Measurements from ENCODE around the gene TMEM229B.
A peak's percentile ranks its signal among the peaks of the same experiment; 100 is the strongest.

TMEM229B gene

GRCh38 chr14:67487937-67488893 is at the start of gene TMEM229B:
TSS of gene TMEM229B (minus strand) at chr14:67488721. CDS start at chr14:67473923, 14,798 bp downstream.
- TF ChIP-seq, protein P1, sequence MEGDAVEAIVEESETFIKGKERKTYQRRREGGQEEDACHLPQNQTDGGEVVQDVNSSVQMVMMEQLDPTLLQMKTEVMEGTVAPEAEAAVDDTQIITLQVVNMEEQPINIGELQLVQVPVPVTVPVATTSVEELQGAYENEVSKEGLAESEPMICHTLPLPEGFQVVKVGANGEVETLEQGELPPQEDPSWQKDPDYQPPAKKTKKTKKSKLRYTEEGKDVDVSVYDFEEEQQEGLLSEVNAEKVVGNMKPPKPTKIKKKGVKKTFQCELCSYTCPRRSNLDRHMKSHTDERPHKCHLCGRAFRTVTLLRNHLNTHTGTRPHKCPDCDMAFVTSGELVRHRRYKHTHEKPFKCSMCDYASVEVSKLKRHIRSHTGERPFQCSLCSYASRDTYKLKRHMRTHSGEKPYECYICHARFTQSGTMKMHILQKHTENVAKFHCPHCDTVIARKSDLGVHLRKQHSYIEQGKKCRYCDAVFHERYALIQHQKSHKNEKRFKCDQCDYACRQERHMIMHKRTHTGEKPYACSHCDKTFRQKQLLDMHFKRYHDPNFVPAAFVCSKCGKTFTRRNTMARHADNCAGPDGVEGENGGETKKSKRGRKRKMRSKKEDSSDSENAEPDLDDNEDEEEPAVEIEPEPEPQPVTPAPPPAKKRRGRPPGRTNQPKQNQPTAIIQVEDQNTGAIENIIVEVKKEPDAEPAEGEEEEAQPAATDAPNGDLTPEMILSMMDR (IDR thresholded peaks at IDR 0.05; ENCODE audit: low read length, missing control alignments) = no peak
- no peak for DNase-seq (ENCODE audit: low read depth)
- no peak within 1 kb of the TSS for H3K4me3 ChIP-seq (replicated peaks; ENCODE audit: low read depth, low read length)

- no peak overlapping the region for H3K4me3 ChIP-seq (replicated peaks; ENCODE audit: low read depth, low read length)
- TF ChIP-seq, protein P1 (IDR thresholded peaks at IDR 0.05; ENCODE audit: low read length, missing control alignments) = no peak
- no peak for DNase-seq (ENCODE audit: low read depth)
These were observed 49.2 kb upstream of the TMEM229B start for GRCh38 chr14:67537736-67538135.

DNA sequence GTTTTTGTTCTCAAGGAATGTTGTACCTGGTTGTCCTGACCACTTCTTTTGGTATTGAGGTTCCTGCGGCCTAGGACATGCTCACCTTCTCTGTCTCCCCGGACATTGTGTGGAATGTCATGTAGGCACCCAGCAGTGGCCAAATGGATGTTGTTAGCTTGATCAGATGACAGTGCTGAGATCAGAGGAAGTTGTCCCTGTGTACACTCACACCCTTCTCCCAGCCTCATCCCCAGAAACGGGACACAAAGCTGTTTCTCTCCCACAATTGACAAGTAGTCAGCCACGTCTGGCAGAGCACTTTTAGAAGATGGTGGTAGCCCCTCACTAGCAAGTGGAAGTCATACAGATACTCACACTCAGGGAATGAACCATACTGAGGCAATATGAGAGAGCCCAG is 47.6 kb upstream of the TMEM229B start:
- TF ChIP-seq, protein P1 (IDR thresholded peaks at IDR 0.05; ENCODE audit: low read length, missing control alignments) = no peak
- H3K4me3 ChIP-seq (replicated peaks; ENCODE audit: low read depth, low read length) = no peak overlapping the region
- DNase-seq (ENCODE audit: low read depth) = no peak

- H3K4me3 ChIP-seq (replicated peaks; ENCODE audit: low read depth, low read length) = peak overlapping the region; percentile 49
- no peak for DNase-seq (ENCODE audit: low read depth)
- TF ChIP-seq, protein P1 (IDR thresholded peaks at IDR 0.05; ENCODE audit: low read length, missing control alignments) = no peak
These were observed 45.2 kb upstream of the TMEM229B start for GRCh38 chr14:67533754-67534085.

- DNase-seq (ENCODE audit: low read depth) = peak; percentile 61
- H3K4me3 ChIP-seq (replicated peaks; ENCODE audit: low read depth, low read length) = peak within 1 kb of the TSS; percentile 49
- TF ChIP-seq, protein P1 (IDR thresholded peaks at IDR 0.05; ENCODE audit: low read length, missing control alignments) = no peak
These were observed 44.7 kb upstream of the TMEM229B start, which contains the start of gene PLEKHH1 for GRCh38 chr14:67532998-67533753. TSS of gene PLEKHH1 (plus strand) at chr14:67533290. CDS start at chr14:67541868, 8,578 bp downstream.

DNA sequence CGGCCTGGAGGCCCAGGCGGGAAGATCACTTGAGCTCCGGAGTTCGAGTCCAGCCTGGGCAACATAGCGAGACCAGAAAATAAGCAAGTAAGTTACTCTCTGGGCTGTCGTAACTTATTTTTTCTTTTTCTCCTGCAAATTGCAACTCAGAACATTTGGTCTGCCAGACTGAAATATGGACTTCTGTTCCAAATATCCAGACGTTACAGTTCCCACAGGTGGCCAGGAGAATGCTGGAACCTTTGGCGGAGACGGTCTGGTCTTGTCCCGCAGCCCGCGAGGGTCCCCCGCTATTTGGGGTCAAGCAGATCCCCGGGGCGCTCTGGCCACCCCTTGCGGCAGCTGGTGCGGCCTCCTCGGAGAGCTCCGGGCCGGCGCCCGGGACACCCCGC is 44.1 kb upstream of the TMEM229B start:
- TF ChIP-seq, protein P1 (IDR thresholded peaks at IDR 0.05; ENCODE audit: low read length, missing control alignments) = no peak
- peak overlapping the region; percentile 49 for H3K4me3 ChIP-seq (replicated peaks; ENCODE audit: low read depth, low read length)

More for the DNA sequence above, 44.1 kb upstream of the TMEM229B start:
- no peak for DNase-seq (ENCODE audit: low read depth)

All from fibroblast of pulmonary artery (primary cell).